K562 (cell line): Measurements from ENCODE around the gene CRYM. TPM values are rescaled to one million over a fixed set of nuclear protein-coding genes. Genes with fewer than 3 reads are reported as not detected.

Experiments used
- ATAC-seq: fragments of 200-7000 bp; cut with Tn5 transposase; 3 replicates; pipeline ENCODE4 v1.9.1; 2020; ENCODE audit warnings: moderate library complexity
- BruUV-seq: library from RNA; stranded (reverse); fragments of 400-500 nt; replicated peaks from 2 replicates; lab custom pipeline; 2021; lab: Mats Ljungman, UMichigan
- CTCF ChIA-PET: fragments of 300-600 bp; formaldehyde crosslinking; extraction: SDS; loops from one replicate; lab custom pipeline; 2021; ENCODE audit warnings: low intra/inter-chr PET ratio; lab: Yijun Ruan, JAX
- POLR2A ChIA-PET: fragments of 300-600, 350-650 bp; sonication (Branson Sonifier 250); formaldehyde crosslinking; extraction: SDS; loops from one replicate; lab custom pipeline; 2021; ENCODE audit warnings: antibody characterized with exemption, inconsistent platforms; lab: Yijun Ruan, JAX
- DNase-seq, 4 experiments: peaks; one replicate each; pipeline versions ENCODE4 v3.0.0 to v3.0.0-alpha.2; 2011 to 2018; ENCODE audit warnings: low spot score in 3 of 4, mixed read lengths in 3 of 4; ENCODE audit errors: extremely low read depth in 1 of 4
- FAIRE-seq: peaks from 2 replicates; lab custom pipeline; 2011; peaks lifted over from hg19 to GRCh38; lab: Jason Lieb, UNC
- H2AFZ ChIP-seq: 2 replicates; pipeline ENCODE4 v1.6.0; 2011; ENCODE audit warnings: low read depth, low read length, control low read depth, inconsistent platforms
- H3K27ac ChIP-seq: fragments of 200-600 bp; 3 replicates; pipeline ENCODE4 v1.8.0; 2011; ENCODE audit warnings: low read depth, mild to moderate bottlenecking, control low read depth, inconsistent platforms, low read length, moderate library complexity, mixed read lengths; ENCODE audit errors: extremely low read depth
- H3K27me3 ChIP-seq, 2 experiments: fragments of 300-600 bp in 1 of 2; 2 replicates in 1 of 2; 3 replicates in 1 of 2; pipeline versions ENCODE4 v1.6.0 to v1.8.0; 2011; ENCODE audit warnings: inconsistent platforms in 2 of 2, low read length in 2 of 2, mild to moderate bottlenecking in 1 of 2, mixed read lengths in 1 of 2, moderate library complexity in 1 of 2; ENCODE audit not compliant: control insufficient read depth in 2 of 2, insufficient read depth in 2 of 2
- H3K36me3 ChIP-seq: fragments of 300-600 bp; 3 replicates; pipeline ENCODE4 v1.8.0; 2011; ENCODE audit warnings: mild to moderate bottlenecking, low read length, inconsistent platforms; ENCODE audit not compliant: control insufficient read depth, insufficient read depth
- H3K4me1 ChIP-seq, 2 experiments: fragments of 200-600 bp in 1 of 2; replicated peaks in 1 of 2; 2 replicates in 1 of 2; 3 replicates in 1 of 2; pipeline versions ENCODE4 v1.5.1 to v1.8.0; 2011; ENCODE audit warnings: inconsistent platforms in 2 of 2, low read length in 2 of 2, mild to moderate bottlenecking in 1 of 2, mixed read lengths in 1 of 2, moderate library complexity in 1 of 2; ENCODE audit not compliant: control insufficient read depth in 2 of 2, insufficient read depth in 2 of 2
- H3K4me2 ChIP-seq: 2 replicates; pipeline ENCODE4 v1.6.1; 2011; ENCODE audit warnings: low read length, control low read depth, inconsistent platforms, mixed read lengths; ENCODE audit not compliant: insufficient read depth
- H3K4me3 ChIP-seq: fragments of 200-600 bp; sonication (generic), shearing (Covaris generic); 2 replicates; pipeline ENCODE4 v1.5.1; 2016; ENCODE audit warnings: control low read depth, inconsistent platforms
- H3K79me2 ChIP-seq: fragments of 200-600 bp; 3 replicates; pipeline ENCODE4 v1.8.0; 2011; ENCODE audit warnings: low read length, inconsistent platforms; ENCODE audit not compliant: control insufficient read depth, insufficient read depth
- H3K9ac ChIP-seq, 2 experiments: 2 replicates each; pipeline versions ENCODE4 v1.6.0 to v1.6.1; 2011; ENCODE audit warnings: low read depth in 2 of 2, low read length in 2 of 2, control low read depth in 1 of 2, inconsistent platforms in 1 of 2, mild to moderate bottlenecking in 1 of 2, mixed read lengths in 1 of 2; ENCODE audit not compliant: insufficient read depth in 1 of 2
- H3K9me1 ChIP-seq: one replicate; pipeline ENCODE4 v1.6.0; 2011; ENCODE audit warnings: inconsistent platforms, mild to moderate bottlenecking, low read length, moderate library complexity; ENCODE audit not compliant: control insufficient read depth, insufficient read depth
- H3K9me3 ChIP-seq: replicated peaks from 2 replicates; pipeline ENCODE4 v1.5.1; 2011; ENCODE audit warnings: low read depth, low read length, inconsistent platforms; ENCODE audit not compliant: control insufficient read depth, insufficient read depth
- H4K20me1 ChIP-seq: replicated peaks from 2 replicates; pipeline ENCODE4 v1.6.1; 2011; ENCODE audit warnings: low read length, inconsistent platforms, mixed read lengths; ENCODE audit not compliant: control insufficient read depth, insufficient read depth
- ASH1L ChIP-seq: fragments of 450-650 bp; IDR thresholded peaks from 2 replicates; pipeline ENCODE4 v1.6.1; 2018; ENCODE audit warnings: borderline replicate concordance, mild to moderate bottlenecking, low read depth; ENCODE audit not compliant: partially characterized antibody
- BRD4 ChIP-seq: fragments of 200-600 bp; sonication (generic); IDR thresholded peaks from 2 replicates; pipeline ENCODE4 v1.6.1; 2017; ENCODE audit warnings: inconsistent platforms
- CEBPG ChIP-seq, 3 experiments: fragments of 200-800 bp in 1 of 3; sonication (Bioruptor generic) in 1 of 3; sonication (generic) in 1 of 3; formaldehyde crosslinking in 1 of 3; IDR thresholded peaks in 2 of 3; conservative IDR thresholded peaks in 1 of 3; 2 replicates each; pipeline versions ENCODE4 v1.6.1 to v1.8.0; 2016 to 2022; ENCODE audit warnings: missing compliant biosample characterization in 2 of 3, missing genetic modification characterization in 2 of 3, mild to moderate bottlenecking in 1 of 3, missing genetic modification reagents in 1 of 3
- DMBX1 ChIP-seq: fragments of 250-450 bp; sonication (Bioruptor Pico); IDR thresholded peaks from 2 replicates; pipeline ENCODE4 v1.8.0; 2022; ENCODE audit warnings: inconsistent platforms, mild to moderate bottlenecking, moderate library complexity, borderline replicate concordance
- ERF ChIP-seq: fragments of 450-650 bp; formaldehyde crosslinking; IDR thresholded peaks from 2 replicates; pipeline ENCODE4 v1.4.0; 2020; ENCODE audit warnings: mild to moderate bottlenecking, mixed read lengths
- GABPA ChIP-seq: fragments of 200-800 bp; sonication (Bioruptor generic); conservative IDR thresholded peaks from 2 replicates; pipeline ENCODE4 v1.6.1; 2016; ENCODE audit warnings: low read depth, missing genetic modification characterization, missing compliant biosample characterization
- JUNB ChIP-seq: fragments of 450-650 bp; formaldehyde crosslinking; conservative IDR thresholded peaks from 2 replicates; pipeline ENCODE4 v1.4.0; 2020; ENCODE audit warnings: mild to moderate bottlenecking
- JUND ChIP-seq, 2 experiments: IDR thresholded peaks; 2 replicates in 1 of 2; 3 replicates in 1 of 2; pipeline ENCODE4 v1.6.1; 2011; ENCODE audit warnings: borderline replicate concordance in 2 of 2, low read depth in 2 of 2, low read length in 2 of 2, improper control_type of control experiment in 1 of 2, missing biosample characterization in 1 of 2, missing genetic modification characterization in 1 of 2, missing genetic modification reagents in 1 of 2
- KLF13 ChIP-seq: fragments of 450-650 bp; IDR thresholded peaks from 2 replicates; pipeline ENCODE4 v1.6.1; 2016; ENCODE audit warnings: missing genetic modification characterization, low read depth, mild to moderate bottlenecking, missing compliant biosample characterization, moderate library complexity, borderline replicate concordance
- KLF16 ChIP-seq: IDR thresholded peaks from 2 replicates; pipeline ENCODE4 v1.6.1; 2016; ENCODE audit warnings: antibody characterized with exemption
- NCOA4 ChIP-seq: fragments of 450-650 bp; IDR thresholded peaks from 2 replicates; pipeline ENCODE4 v1.6.1; 2018; ENCODE audit warnings: mild to moderate bottlenecking; ENCODE audit not compliant: partially characterized antibody
- NFIC ChIP-seq: fragments of 450-650 bp; IDR thresholded peaks from 2 replicates; pipeline ENCODE4 v1.6.1; 2017; ENCODE audit warnings: mild to moderate bottlenecking, inconsistent platforms
- NFIX ChIP-seq: fragments of 250-450 bp; sonication (Bioruptor Pico); IDR thresholded peaks from 2 replicates; pipeline ENCODE4 v1.4.0; 2020; ENCODE audit warnings: low read depth, mild to moderate bottlenecking, moderate library complexity
- RBM22 ChIP-seq: fragments of 200-400 bp; formaldehyde crosslinking; IDR thresholded peaks from 2 replicates; pipeline ENCODE4 v1.6.1; 2018; ENCODE audit warnings: low read length, low read depth; ENCODE audit not compliant: poor library complexity, severe bottlenecking
- ZNF395 ChIP-seq: fragments of 200-800 bp; sonication (Bioruptor generic); IDR thresholded peaks from 2 replicates; pipeline ENCODE4 v1.6.1; 2017; ENCODE audit warnings: missing genetic modification characterization, missing compliant biosample characterization
- ZNF57 ChIP-seq: fragments of 450-650 bp; formaldehyde crosslinking; IDR thresholded peaks from 2 replicates; pipeline ENCODE4 v1.4.0; 2020; ENCODE audit warnings: mild to moderate bottlenecking, moderate library complexity
- WGBS: fragments of 100-300 bp; shearing (Covaris generic); methylation state at CpG from one replicate; pipeline ENCODE4 v1.1.6; 2016; ENCODE audit warnings: low coverage, mixed read lengths; ENCODE audit not compliant: insufficient coverage; ENCODE audit errors: missing lambda C conversion rate; 5-methylcytosine and 5-hydroxymethylcytosine counted together
- in situ Hi-C: fragments of 300-500 bp; cut with MboI; formaldehyde crosslinking; loops from 4 replicates; pipeline ENCODE4 v1.15.0; 2018; ENCODE audit warnings: inconsistent platforms, mixed read lengths
- intact Hi-C: fragments of 100-400 bp; cut with micrococcal nuclease; formaldehyde crosslinking; loops from 2 replicates; pipeline ENCODE4 v1.14.2; 2022
- polyA plus RNA-seq, 8 experiments: library from polyadenylated mRNA; depleted of rRNA in 4 of 8; stranded (reverse) in 5 of 8; unstranded in 3 of 8; fragments of >200 nt; fragmentation: Nextera tagmentation in 2 of 8; fragmentation: Illumina TruSeq in 1 of 8; extraction: Ambion mirVana in 2 of 8; extraction: Trizol in 1 of 8; gene quantifications; 2 replicates each; pipeline versions ENCODE4 v1.2.1 to v1.2.3, GENCODE V29; 2011 to 2014; ENCODE audit warnings: inconsistent platforms in 1 of 8, missing spikeins in 1 of 8
- total RNA-seq, 7 experiments: library from RNA; depleted of rRNA in 6 of 7; stranded (reverse); fragments of >200 nt in 6 of 7; fragmentation: Illumina TruSeq in 2 of 7; extraction: Trizol in 2 of 7; gene quantifications; 2 replicates each; pipeline versions ENCODE4 v1.2.1 to v1.2.3, GENCODE V29; 2011 to 2021; ENCODE audit warnings: low replicate concordance in 1 of 7
- TF ChIP-seq, protein P1 (sequence below): fragments of 450-650 bp; IDR thresholded peaks from 2 replicates; pipeline ENCODE4 v1.6.1; 2016; ENCODE audit warnings: antibody characterized with exemption
- TF ChIP-seq, protein P2 (sequence below): fragments of 450-650 bp; IDR thresholded peaks from 2 replicates; pipeline ENCODE4 v1.6.1; 2017; ENCODE audit warnings: mild to moderate bottlenecking, moderate library complexity

CRYM gene
- total and polyA plus RNA-seq, 9 of the 15 experiments (the other 6 are each of a cell fraction or from before 2014, with no cell fraction given), result 0.08 to 0.98 (median 0.47) TPM

- Histone ChIP-seq H3K9me3 (no peaks in the 10 kb centered on the region), H3K9me1 (no peaks in the 10 kb centered on the region), H3K4me2 (no peak overlapping the region), H3K4me3 (no peak overlapping the region), H3K36me3 (no peaks in the 10 kb centered on the region), H3K27me3 (no peaks in the 10 kb centered on the region; a peak in 1 of 5 replicates), H3K79me2 (no peaks in the 10 kb centered on the region), H4K20me1 (no peaks in the 10 kb centered on the region), H3K9ac (no peak overlapping the region), H3K4me1 (peaks cover 7 to 21% of the 10 kb centered on the region in 2 experiments; a peak in 3 of 5 replicates), H2AFZ (no peak overlapping the region), H3K27ac (no peak overlapping the region)
- in situ Hi-C loops, result no loop called here
- WGBS, result 50% methylated on average over 1 of the region's 1 CpG
- CTCF ChIA-PET, result no interaction called here
- POLR2A ChIA-PET, result interaction anchor here (1.1 kb wide), 1 partner anchor 8 kb away, joined by 3 read pairs; no protein-coding TSS in a partner anchor
- no peak for FAIRE-seq
- no TSS peak for BruUV-seq
- intact Hi-C loops, result no loop called here
- DNase-seq, result no peak
- ATAC-seq, result no peak
- TF ChIP-seq, protein P1, sequence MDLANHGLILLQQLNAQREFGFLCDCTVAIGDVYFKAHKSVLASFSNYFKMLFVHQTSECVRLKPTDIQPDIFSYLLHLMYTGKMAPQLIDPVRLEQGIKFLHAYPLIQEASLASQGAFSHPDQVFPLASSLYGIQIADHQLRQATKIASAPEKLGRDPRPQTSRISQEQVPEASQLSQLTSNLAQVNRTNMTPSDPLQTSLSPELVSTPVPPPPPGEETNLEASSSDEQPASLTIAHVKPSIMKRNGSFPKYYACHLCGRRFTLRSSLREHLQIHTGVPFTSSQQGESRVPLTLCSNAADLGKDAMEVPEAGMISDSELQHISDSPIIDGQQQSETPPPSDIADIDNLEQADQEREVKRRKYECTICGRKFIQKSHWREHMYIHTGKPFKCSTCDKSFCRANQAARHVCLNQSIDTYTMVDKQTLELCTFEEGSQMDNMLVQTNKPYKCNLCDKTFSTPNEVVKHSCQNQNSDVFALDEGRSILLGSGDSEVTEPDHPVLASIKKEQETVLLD, result no peak
- TF ChIP-seq NCOA4 (no peak), BRD4 (no peak), CEBPG (CRISPR knock-in tag; IDR thresholded peaks at IDR 0.05) (no peak), CEBPG (tag; conservative IDR thresholded peaks at IDR 0.05 in 1 of 2, IDR thresholded peaks at IDR 0.05 in 1 of 2) (no peak), ZNF395 (CRISPR knock-in tag) (no peak), ERF (CRISPR knock-in tag) (no peak), NFIX (CRISPR knock-in tag) (no peak), JUNB (no peak), DMBX1 (CRISPR knock-in tag) (no peak), ASH1L (no peak), RBM22 (no peak), KLF16 (no peak), JUND (IDR thresholded peaks at IDR 0.05; ENCODE audit: borderline replicate concordance, low read depth, low read length) (no peak), JUND (tag; IDR thresholded peaks at IDR 0.05; ENCODE audit: borderline replicate concordance, low read depth, low read length) (no peak), NFIC (no peak), GABPA (tag) (no peak), ZNF57 (CRISPR knock-in tag) (no peak), KLF13 (tag) (no peak)
- TF ChIP-seq, protein P2, sequence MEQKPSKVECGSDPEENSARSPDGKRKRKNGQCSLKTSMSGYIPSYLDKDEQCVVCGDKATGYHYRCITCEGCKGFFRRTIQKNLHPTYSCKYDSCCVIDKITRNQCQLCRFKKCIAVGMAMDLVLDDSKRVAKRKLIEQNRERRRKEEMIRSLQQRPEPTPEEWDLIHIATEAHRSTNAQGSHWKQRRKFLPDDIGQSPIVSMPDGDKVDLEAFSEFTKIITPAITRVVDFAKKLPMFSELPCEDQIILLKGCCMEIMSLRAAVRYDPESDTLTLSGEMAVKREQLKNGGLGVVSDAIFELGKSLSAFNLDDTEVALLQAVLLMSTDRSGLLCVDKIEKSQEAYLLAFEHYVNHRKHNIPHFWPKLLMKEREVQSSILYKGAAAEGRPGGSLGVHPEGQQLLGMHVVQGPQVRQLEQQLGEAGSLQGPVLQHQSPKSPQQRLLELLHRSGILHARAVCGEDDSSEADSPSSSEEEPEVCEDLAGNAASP, result no peak
These were observed 45.0 kb downstream of the CRYM start for GRCh38 chr16:21233045-21233520.
